Right lobe of liver (tissue), 6 donors: ENCODE results near the gene RAB5B. TPM values are rescaled to one million over a fixed set of nuclear protein-coding genes. Genes with fewer than 3 reads are reported as not detected.
A peak's percentile ranks its signal among the peaks of the same experiment; 100 is the strongest.

Source experiments
- ATAC-seq, 4 donors: fragments of 200-7000 bp; cut with Tn5 transposase; one replicate each; pipeline ENCODE4 v1.9.1; 2020; ENCODE audit warnings: mild to moderate bottlenecking in 4 of 4, moderate library complexity in 4 of 4
- DNase-seq, 3 donors: peaks; one replicate each; pipeline ENCODE4 v3.0.0-alpha.2; 2020
- H3K27ac ChIP-seq, 3 donors: fragments of 200-600 bp; one replicate each; pipeline ENCODE4 v1.8.0; 2022
- H3K27me3 ChIP-seq, 2 donors: fragments of 200-600 bp; one replicate each; pipeline ENCODE4 v1.8.0; 2022
- H3K36me3 ChIP-seq, 4 donors: fragments of 200-600 bp; sonication (generic) in 1 of 4; one replicate each; pipeline versions ENCODE4 v1.5.1 to v1.8.0; 2017 to 2022; ENCODE audit warnings: control low read depth in 1 of 4
- H3K4me1 ChIP-seq, 4 donors: fragments of 200-600 bp; sonication (generic) in 1 of 4; one replicate each; pipeline versions ENCODE4 v1.5.1 to v1.8.0; 2017 to 2022; ENCODE audit warnings: control low read depth in 1 of 4
- H3K4me3 ChIP-seq, 3 donors: fragments of 200-600 bp; one replicate each; pipeline ENCODE4 v1.8.0; 2022
- H3K9me3 ChIP-seq, 4 donors: fragments of 200-600 bp; sonication (generic) in 1 of 4; one replicate each; pipeline versions ENCODE4 v1.5.1 to v1.8.0; 2017 to 2022; ENCODE audit warnings: control low read depth in 1 of 4
- CTCF ChIP-seq, 4 donors: fragments of 200-600 bp in 3 of 4; fragments of 450-650 bp in 1 of 4; IDR thresholded peaks; one replicate each; pipeline versions ENCODE4 v1.5.1 to v1.8.0; 2016 to 2022; ENCODE audit warnings: antibody characterized with exemption in 4 of 4, mild to moderate bottlenecking in 2 of 4
- POLR2A ChIP-seq: fragments of 450-650 bp; IDR thresholded peaks from one replicate; pipeline ENCODE4 v1.6.1; 2017; ENCODE audit warnings: antibody characterized with exemption, mild to moderate bottlenecking
- WGBS: methylation state at CpG from one replicate; pipeline ENCODE4 v1.1.6; 2018; ENCODE audit warnings: low coverage, low lambda C conversion rate; ENCODE audit not compliant: insufficient coverage; ENCODE audit errors: missing lambda C conversion rate; 5-methylcytosine and 5-hydroxymethylcytosine counted together
- intact Hi-C, 2 donors: fragments of 100-400 bp; cut with DNase I; formaldehyde crosslinking; loops; one replicate each; pipeline versions ENCODE4 v1.11.2 to v1.14.1; 2022
- total RNA-seq, 6 experiments: library from RNA; depleted of rRNA in 2 of 6; stranded (reverse); fragments of >200 nt in 2 of 6; fragmentation: NEBNext Ultra II Directional in 3 of 6; extraction: Animal tissue kit (Norgen Biotek cat#: 25700) in 3 of 6; gene quantifications; one replicate each; pipeline versions ENCODE4 v1.1.0 to v1.2.4, GENCODE V29; 2016 to 2023
- donor health status: DM: no; HTN: yes; CAD: no.
- donor health status: DM: no; HTN: no; CAD: no.
- donor health status: DM: no; HTN: no; CAD: no.
- donor health status: DM: no; HTN: yes; CAD: no.
- donor health status: DM: no; HTN: yes; CAD: no.

The RAB5B gene
- total RNA-seq, 6 experiments from 2014 or later = 36.5 to 60.7 (median 51.6) TPM

GRCh38 chr12:55965240-55965639, 8.6 kb upstream of the RAB5B start:
- Histone ChIP-seq H3K27me3 (no peaks in the 10 kb centered on the region), H3K27ac (no peak overlapping the region), H3K4me1 (peaks cover 0 to 12% (median 3%) of the 10 kb centered on the region in 4 donors), H3K4me3 (no peak overlapping the region), H3K36me3 (no peaks in the 10 kb centered on the region), H3K9me3 (no peaks in the 10 kb centered on the region)
- intact Hi-C loops = no loop called here
- TF ChIP-seq POLR2A = no peak
- TF ChIP-seq CTCF (IDR thresholded peaks at IDR 0.05) = no peak
- WGBS = 80% methylated on average over 5 of the region's 5 CpGs
- DNase-seq (no peak), ATAC-seq (no peak)

GRCh38 chr12:55965941-55966407, 7.9 kb upstream of the RAB5B start, which contains the start of gene PMEL:
PMEL (minus strand) TSS chr12:55966042; CDS start chr12:55966011, 31 bp downstream.
- Histone ChIP-seq H3K27me3 (no peaks in the 10 kb centered on the region), H3K4me1 (peaks cover 0 to 12% (median 3%) of the 10 kb centered on the region in 4 donors), H3K27ac (peak within 1 kb of the TSS; percentile 75 to 91 (median 81)), H3K36me3 (no peaks in the 10 kb centered on the region), H3K4me3 (peak within 1 kb of the TSS; percentile 76 to 83 (median 82)), H3K9me3 (no peaks in the 10 kb centered on the region)
- WGBS = 13% methylated on average over 4 of the region's 4 CpGs
- DNase-seq (no peak), ATAC-seq (peak; percentile 6 to 25 (median 20))
- intact Hi-C loops = no loop called here
- TF ChIP-seq CTCF (IDR thresholded peaks at IDR 0.05) = no peak
- TF ChIP-seq POLR2A = no peak

GRCh38 chr12:55966408-55967281, 7.2 kb upstream of the RAB5B start, which contains the start of gene CDK2:
CDK2 (plus strand) TSS chr12:55966830; CDS start chr12:55967009, 179 bp downstream.
- Histone ChIP-seq H3K4me3 (peak within 1 kb of the TSS; percentile 76 to 83 (median 82)), H3K36me3 (no peaks in the 10 kb centered on the region), H3K27me3 (no peaks in the 10 kb centered on the region), H3K9me3 (no peaks in the 10 kb centered on the region), H3K27ac (peak within 1 kb of the TSS; percentile 75 to 91 (median 81)), H3K4me1 (peaks cover 0 to 12% (median 3%) of the 10 kb centered on the region in 4 donors)
- DNase-seq (peak; percentile 93 to 96 (median 95)), ATAC-seq (peak; percentile 98 to 99 (median 98))
- intact Hi-C loops = no loop called here
- WGBS = under 1% methylated on average over 27 of the region's 45 CpGs
- peak; percentile 80 for TF ChIP-seq POLR2A
- TF ChIP-seq CTCF (IDR thresholded peaks at IDR 0.05) = no peak

GRCh38 chr12:55969356-55969755, 4.5 kb upstream of the RAB5B start:
- no peaks in the 10 kb centered on the region for H3K9me3 ChIP-seq
- no CpG with 5 or more reads among the region's 4 CpGs for WGBS
- TF ChIP-seq POLR2A (no peak), CTCF (IDR thresholded peaks at IDR 0.05) (no peak)
- no peaks in the 10 kb centered on the region for H3K36me3 ChIP-seq
- no peak overlapping the region for H3K27ac ChIP-seq
- peaks cover 0 to 19% (median 7%) of the 10 kb centered on the region in 4 donors for H3K4me1 ChIP-seq
- H3K4me3 ChIP-seq = no peak overlapping the region
- ATAC-seq (no peak), DNase-seq (no peak)
- intact Hi-C loops = no loop called here
- no peaks in the 10 kb centered on the region for H3K27me3 ChIP-seq
